Measurements from ENCODE around the gene HECTD3.
"Not testable (repeated sequence)": the region's sequence is repeated elsewhere in the genome, so short reads cannot be mapped to it uniquely, and the experiment has no call there.

Gene HECTD3

GRCh38 chr1:44988531-44989156, 22.5 kb downstream of the HECTD3 start:
- DNase-seq (ENCODE audit: low spot score), result no peak

- peak; percentile 35 for DNase-seq (ENCODE audit: low spot score)
Measured at GRCh38 chr1:44985747-44986359, 25.3 kb downstream of the HECTD3 start.

GRCh38 chr1:44977372-44977771, 33.8 kb downstream of the HECTD3 start:
- DNase-seq (ENCODE audit: low spot score), result not testable (repeated sequence)

- no peak for DNase-seq (ENCODE audit: low spot score)
Measured at GRCh38 chr1:44976252-44976651, 34.9 kb downstream of the HECTD3 start.

- no peak for DNase-seq (ENCODE audit: low spot score)
Measured at GRCh38 chr1:44973645-44974044, 37.5 kb downstream of the HECTD3 start.

GRCh38 chr1:44970317-44970716, 40.8 kb downstream of the HECTD3 start:
- DNase-seq (ENCODE audit: low spot score), result no peak

- DNase-seq (ENCODE audit: low spot score), result no peak
Measured at GRCh38 chr1:44964396-44964795, 46.7 kb downstream of the HECTD3 start.

- no peak for DNase-seq (ENCODE audit: low spot score)
Measured at GRCh38 chr1:44962729-44963128, 48.4 kb downstream of the HECTD3 start.

GRCh38 chr1:44962022-44962421, 49.1 kb downstream of the HECTD3 start:
- DNase-seq (ENCODE audit: low spot score), result not testable (repeated sequence)

GRCh38 chr1:44957566-44957965, 53.6 kb downstream of the HECTD3 start:
- not testable (repeated sequence) for DNase-seq (ENCODE audit: low spot score)

- DNase-seq (ENCODE audit: low spot score), result not testable (repeated sequence)
Measured at GRCh38 chr1:44956077-44956476, 55.0 kb downstream of the HECTD3 start.
